ENCODE results near the gene RNF217.

DNA sequence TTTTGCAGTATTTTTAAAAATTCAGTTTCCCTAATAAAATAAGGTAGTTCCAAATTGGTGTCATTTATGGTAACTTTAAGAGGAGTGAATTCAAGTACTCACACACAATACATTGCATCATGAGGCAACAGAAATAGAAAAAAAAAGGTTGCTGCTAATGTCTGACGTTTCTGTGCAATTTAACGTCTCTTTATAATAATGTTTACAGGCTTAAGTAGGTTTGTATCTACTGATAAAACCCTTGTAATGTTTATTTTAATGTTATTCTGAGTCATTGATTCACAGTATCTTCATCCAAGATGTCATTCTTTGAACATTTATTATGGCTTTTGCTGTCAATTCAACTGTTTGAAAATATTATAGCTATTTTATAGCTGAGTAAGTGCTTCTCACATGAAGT lies 86.0 kb downstream of the RNF217 start:
- TF ChIP-seq POLR2AphosphoS5 (IDR thresholded peaks at IDR 0.05; ENCODE audit: borderline replicate concordance, low read depth, low read length): no peak
- no peak for TF ChIP-seq EZH2 (IDR thresholded peaks at IDR 0.05)
- TF ChIP-seq FOXP2 (optimal IDR thresholded peaks at IDR 0.05; ENCODE audit: control extremely low read depth, extremely low read length, insufficient read depth): no peak

Measured in SK-N-MC (cell line).